HG03442 (cell line): ENCODE results near the gene YIPF1.
"Not testable (repeated sequence)": the region's sequence is repeated elsewhere in the genome, so short reads cannot be mapped to it uniquely, and the experiment has no call there.

Experiments
- ATAC-seq: cut with Tn5 transposase; IDR thresholded peaks from one replicate; pipeline ENCODE4 v1.9.1; 2021; ENCODE audit warnings: mild to moderate bottlenecking, moderate library complexity; ENCODE audit not compliant: unreplicated experiment

The YIPF1 gene

GRCh38 chr1:53842347-53842746 lies 47.2 kb downstream of the YIPF1 start:
- no peak for ATAC-seq

GRCh38 chr1:53838654-53838974 lies 51.0 kb downstream of the YIPF1 start:
- ATAC-seq, result no peak

GRCh38 chr1:53837924-53838653 lies 51.5 kb downstream of the YIPF1 start, which contains the start of gene NDC1:
TSS of gene NDC1 (minus strand) at chr1:53838296. CDS start at chr1:53838261, 35 bp downstream.
- ATAC-seq, result peak; percentile 86

GRCh38 chr1:53837646-53837923 lies 52.0 kb downstream of the YIPF1 start:
- ATAC-seq, result no peak

- ATAC-seq, result no peak
These were observed 54.1 kb downstream of the YIPF1 start for GRCh38 chr1:53835491-53835890.

GRCh38 chr1:53834776-53835175 lies 54.8 kb downstream of the YIPF1 start:
- no peak for ATAC-seq

- no peak for ATAC-seq
These were observed 56.2 kb downstream of the YIPF1 start for GRCh38 chr1:53833393-53833792.

- ATAC-seq, result no peak
These were observed 63.2 kb downstream of the YIPF1 start for GRCh38 chr1:53826367-53826766.

GRCh38 chr1:53825306-53825705 lies 64.3 kb downstream of the YIPF1 start:
- ATAC-seq, result no peak

GRCh38 chr1:53822931-53823330 lies 66.7 kb downstream of the YIPF1 start:
- no peak for ATAC-seq

GRCh38 chr1:53821380-53821779 lies 68.2 kb downstream of the YIPF1 start:
- no peak for ATAC-seq

GRCh38 chr1:53819387-53819786 lies 70.2 kb downstream of the YIPF1 start:
- ATAC-seq, result no peak

GRCh38 chr1:53816584-53816983 lies 73.0 kb downstream of the YIPF1 start:
- not testable (repeated sequence) for ATAC-seq

GRCh38 chr1:53815484-53815883 lies 74.1 kb downstream of the YIPF1 start:
- not testable (repeated sequence) for ATAC-seq

- no peak for ATAC-seq
These were observed 78.2 kb downstream of the YIPF1 start for GRCh38 chr1:53811414-53811851.

- no peak for ATAC-seq
These were observed 79.1 kb downstream of the YIPF1 start for GRCh38 chr1:53810497-53810896.

- ATAC-seq, result no peak
These were observed 79.6 kb downstream of the YIPF1 start for GRCh38 chr1:53810007-53810406.

GRCh38 chr1:53807916-53808315 lies 81.7 kb downstream of the YIPF1 start:
- ATAC-seq, result no peak

- ATAC-seq, result no peak
These were observed 84.6 kb downstream of the YIPF1 start for GRCh38 chr1:53804791-53805505.

- ATAC-seq, result no peak
These were observed 85.4 kb downstream of the YIPF1 start for GRCh38 chr1:53804181-53804580.
